Nephron (organoid): ENCODE measurements around the gene SYT13.

ENCODE experiments used
- H3K27ac Mint-ChIP-seq, 3 experiments: 2 replicates each; pipeline ENCODE4 v1.8.0; 2020; ENCODE audit warnings: mixed read lengths in 3 of 3, mild to moderate bottlenecking in 2 of 3, moderate library complexity in 1 of 3
- H3K27me3 Mint-ChIP-seq: 2 replicates; pipeline ENCODE4 v1.8.0; 2021; ENCODE audit warnings: low read depth, mild to moderate bottlenecking, moderate library complexity, mixed read lengths
- H3K36me3 Mint-ChIP-seq: 2 replicates; pipeline ENCODE4 v1.8.0; 2020; ENCODE audit warnings: low read depth, mixed read lengths
- H3K4me1 Mint-ChIP-seq: 2 replicates; pipeline ENCODE4 v1.8.0; 2020; ENCODE audit warnings: mixed read lengths
- H3K4me3 Mint-ChIP-seq, 3 experiments: 2 replicates each; pipeline ENCODE4 v1.8.0; 2020; ENCODE audit warnings: mild to moderate bottlenecking in 3 of 3, mixed read lengths in 3 of 3, moderate library complexity in 2 of 3
- H3K9me3 Mint-ChIP-seq: 2 replicates; pipeline ENCODE4 v1.8.0; 2020; ENCODE audit warnings: mixed read lengths
- TF ChIP-seq, protein P1 (sequence below), 3 experiments: fragments of 200-600 bp; sonication (generic); IDR thresholded peaks; one replicate each; pipeline ENCODE4 v1.5.0; 2021; ENCODE audit warnings: antibody characterized with exemption in 3 of 3; ENCODE audit not compliant: unreplicated experiment in 3 of 3

The SYT13 gene

DNA sequence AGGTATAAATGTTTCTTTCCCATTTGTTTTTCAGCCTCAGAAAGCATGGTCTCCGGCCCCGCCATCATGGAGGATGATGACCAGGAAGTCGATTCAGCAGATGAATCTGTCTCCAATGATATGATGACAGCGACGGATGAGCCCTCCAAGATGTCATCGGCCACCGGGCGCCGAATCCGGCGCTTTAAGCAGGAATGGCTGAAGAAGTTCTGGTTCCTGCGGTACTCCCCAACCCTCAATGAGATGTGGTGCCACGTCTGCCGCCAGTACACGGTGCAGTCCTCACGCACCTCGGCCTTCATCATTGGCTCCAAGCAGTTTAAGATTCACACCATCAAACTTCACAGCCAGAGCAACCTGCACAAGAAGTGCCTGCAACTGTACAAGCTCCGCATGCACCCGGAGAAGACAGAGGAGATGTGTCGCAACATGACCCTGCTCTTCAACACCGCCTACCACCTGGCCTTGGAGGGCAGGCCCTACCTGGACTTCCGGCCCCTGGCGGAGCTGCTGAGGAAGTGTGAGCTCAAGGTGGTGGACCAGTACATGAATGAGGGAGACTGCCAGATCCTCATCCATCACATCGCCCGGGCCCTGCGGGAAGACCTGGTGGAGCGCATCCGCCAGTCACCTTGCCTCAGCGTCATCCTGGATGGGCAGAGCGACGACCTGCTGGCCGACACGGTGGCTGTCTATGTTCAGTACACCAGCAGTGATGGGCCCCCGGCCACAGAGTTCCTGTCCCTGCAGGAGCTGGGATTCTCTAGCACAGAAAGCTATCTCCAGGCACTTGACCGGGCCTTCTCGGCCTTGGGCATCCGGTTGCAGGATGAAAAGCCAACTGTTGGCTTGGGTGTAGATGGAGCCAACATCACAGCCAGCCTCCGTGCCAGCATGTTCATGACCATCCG, 59.9 kb downstream of the SYT13 start:
- Mint-ChIP-seq H3K27ac (no peak overlapping the region), H3K36me3 (peaks cover 70% of the 10 kb centered on the region), H3K27me3 (no peaks in the 10 kb centered on the region), H3K4me1 (no peaks in the 10 kb centered on the region), H3K9me3 (no peaks in the 10 kb centered on the region), H3K4me3 (no peak overlapping the region)
- TF ChIP-seq, protein P1, sequence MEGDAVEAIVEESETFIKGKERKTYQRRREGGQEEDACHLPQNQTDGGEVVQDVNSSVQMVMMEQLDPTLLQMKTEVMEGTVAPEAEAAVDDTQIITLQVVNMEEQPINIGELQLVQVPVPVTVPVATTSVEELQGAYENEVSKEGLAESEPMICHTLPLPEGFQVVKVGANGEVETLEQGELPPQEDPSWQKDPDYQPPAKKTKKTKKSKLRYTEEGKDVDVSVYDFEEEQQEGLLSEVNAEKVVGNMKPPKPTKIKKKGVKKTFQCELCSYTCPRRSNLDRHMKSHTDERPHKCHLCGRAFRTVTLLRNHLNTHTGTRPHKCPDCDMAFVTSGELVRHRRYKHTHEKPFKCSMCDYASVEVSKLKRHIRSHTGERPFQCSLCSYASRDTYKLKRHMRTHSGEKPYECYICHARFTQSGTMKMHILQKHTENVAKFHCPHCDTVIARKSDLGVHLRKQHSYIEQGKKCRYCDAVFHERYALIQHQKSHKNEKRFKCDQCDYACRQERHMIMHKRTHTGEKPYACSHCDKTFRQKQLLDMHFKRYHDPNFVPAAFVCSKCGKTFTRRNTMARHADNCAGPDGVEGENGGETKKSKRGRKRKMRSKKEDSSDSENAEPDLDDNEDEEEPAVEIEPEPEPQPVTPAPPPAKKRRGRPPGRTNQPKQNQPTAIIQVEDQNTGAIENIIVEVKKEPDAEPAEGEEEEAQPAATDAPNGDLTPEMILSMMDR (IDR thresholded peaks at IDR 0.05; ENCODE audit: unreplicated experiment in 3 of 3) = no peak

DNA sequence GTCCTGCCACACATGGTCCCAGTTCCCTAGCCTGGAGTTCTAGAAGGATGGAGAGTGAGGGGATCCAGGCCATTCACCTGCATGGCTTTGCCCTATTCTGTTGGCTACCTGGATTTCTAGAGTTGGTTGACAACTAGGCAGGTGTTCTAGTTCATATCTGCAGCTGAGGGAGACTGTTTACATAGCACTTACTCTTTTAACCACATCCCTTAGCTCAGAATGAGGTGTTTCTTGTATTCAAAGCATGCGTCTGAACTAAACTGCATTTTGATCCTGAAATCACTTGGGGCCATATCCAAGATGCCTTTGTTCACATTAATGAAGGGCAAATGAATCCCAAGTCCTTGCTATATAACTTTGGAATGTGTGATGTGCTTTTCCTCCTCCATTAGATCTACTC, 60.9 kb downstream of the SYT13 start:
- Mint-ChIP-seq H3K36me3 (peaks cover 80% of the 10 kb centered on the region), H3K9me3 (no peaks in the 10 kb centered on the region), H3K27ac (no peak overlapping the region), H3K4me1 (no peaks in the 10 kb centered on the region), H3K4me3 (no peak overlapping the region), H3K27me3 (no peaks in the 10 kb centered on the region)
- TF ChIP-seq, protein P1 (IDR thresholded peaks at IDR 0.05; ENCODE audit: unreplicated experiment in 3 of 3) = no peak

DNA sequence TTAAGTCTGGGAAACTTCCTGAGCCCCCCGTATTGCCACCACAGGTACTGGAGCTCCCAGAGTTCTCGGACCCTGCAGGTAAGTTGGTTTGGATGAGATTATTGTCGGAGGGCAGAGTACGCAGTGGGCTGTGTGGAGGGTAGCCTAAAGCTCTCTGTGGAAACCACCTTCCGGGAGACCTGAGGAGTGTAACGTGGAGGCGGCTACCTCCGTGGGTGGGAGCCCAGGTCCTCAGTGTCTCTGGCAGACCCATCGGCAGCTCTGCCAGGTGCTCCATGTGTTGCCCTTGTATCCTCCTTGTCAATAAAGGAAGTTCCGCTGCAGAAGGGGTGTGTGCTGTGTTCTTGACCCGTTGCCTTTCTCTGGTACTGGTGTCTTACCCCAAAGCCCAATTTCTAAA, 61.4 kb downstream of the SYT13 start:
- TF ChIP-seq, protein P1 (IDR thresholded peaks at IDR 0.05; ENCODE audit: unreplicated experiment in 3 of 3) = no peak
- H3K4me1 Mint-ChIP-seq = no peaks in the 10 kb centered on the region
- peaks cover 85% of the 10 kb centered on the region for H3K36me3 Mint-ChIP-seq
- no peak overlapping the region for H3K4me3 Mint-ChIP-seq
- H3K27ac Mint-ChIP-seq = no peak overlapping the region
- H3K9me3 Mint-ChIP-seq = no peaks in the 10 kb centered on the region
- H3K27me3 Mint-ChIP-seq = no peaks in the 10 kb centered on the region

DNA sequence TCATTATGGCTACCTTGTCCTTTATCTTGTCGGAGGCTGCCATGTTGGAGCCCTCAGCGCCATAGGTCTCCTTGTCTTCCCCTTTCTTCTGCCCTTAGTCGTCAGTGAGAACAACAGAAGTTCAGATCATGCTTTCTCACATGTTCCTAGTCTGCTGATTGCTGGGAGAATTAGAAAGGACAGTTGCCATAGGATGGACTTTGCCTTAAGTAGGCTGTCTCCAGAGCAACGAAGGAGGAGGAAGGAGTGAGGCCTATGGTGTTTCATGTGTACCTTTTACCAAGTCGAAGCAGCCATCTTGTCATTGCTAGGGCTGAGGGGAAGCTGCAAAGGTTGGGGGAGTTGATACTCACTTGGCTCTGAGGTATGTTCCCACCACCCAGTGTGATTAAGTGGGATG, 62.6 kb downstream of the SYT13 start:
- H3K4me1 Mint-ChIP-seq = no peaks in the 10 kb centered on the region
- TF ChIP-seq, protein P1 (IDR thresholded peaks at IDR 0.05; ENCODE audit: unreplicated experiment in 3 of 3) = no peak

DNA sequence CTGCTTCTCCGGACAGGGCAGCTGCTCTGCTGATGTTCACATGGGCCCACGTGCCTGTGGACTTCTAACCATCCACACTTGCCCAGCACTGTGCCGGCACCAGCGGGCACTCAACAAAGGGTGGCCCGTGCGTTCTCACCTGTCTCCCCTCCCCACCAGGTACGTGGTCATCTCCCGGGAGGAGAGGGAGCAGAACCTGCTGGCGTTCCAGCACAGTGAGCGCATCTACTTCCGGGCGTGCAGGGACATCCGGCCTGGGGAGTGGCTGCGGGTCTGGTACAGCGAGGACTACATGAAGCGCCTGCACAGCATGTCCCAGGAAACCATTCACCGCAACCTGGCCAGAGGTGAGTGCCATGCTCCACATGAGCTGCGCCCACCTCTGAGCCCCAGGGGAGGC, 66.7 kb downstream of the SYT13 start:
- Mint-ChIP-seq H3K36me3 (peaks cover 47% of the 10 kb centered on the region), H3K4me1 (no peaks in the 10 kb centered on the region), H3K27ac (no peak overlapping the region), H3K27me3 (no peaks in the 10 kb centered on the region), H3K4me3 (no peak overlapping the region), H3K9me3 (no peaks in the 10 kb centered on the region)
- TF ChIP-seq, protein P1 (IDR thresholded peaks at IDR 0.05; ENCODE audit: unreplicated experiment in 3 of 3) = no peak

More for the DNA sequence above, 62.6 kb downstream of the SYT13 start:
- Mint-ChIP-seq H3K4me3 (no peak overlapping the region), H3K27me3 (no peaks in the 10 kb centered on the region), H3K27ac (no peak overlapping the region), H3K9me3 (no peaks in the 10 kb centered on the region), H3K36me3 (peaks cover 81% of the 10 kb centered on the region)

DNA sequence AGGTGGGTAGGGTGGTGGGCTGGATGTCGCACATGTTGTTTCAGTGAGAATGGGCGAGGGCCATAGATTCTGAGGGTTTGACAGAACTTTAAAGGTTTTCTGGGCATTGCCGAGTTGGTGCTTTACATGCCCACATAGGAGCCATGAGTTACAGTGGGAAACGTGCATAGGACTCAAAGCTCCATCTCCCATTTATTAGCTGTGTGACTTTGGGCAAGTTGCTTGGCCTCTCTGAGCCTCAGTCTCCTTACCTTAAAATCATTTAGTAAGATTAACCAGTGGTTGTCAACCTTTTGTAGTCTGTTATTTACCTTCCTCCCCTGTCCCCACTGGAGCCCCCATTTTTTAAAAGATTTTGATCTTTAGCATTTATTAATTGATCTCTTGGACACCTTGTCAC, 67.4 kb downstream of the SYT13 start:
- TF ChIP-seq, protein P1 (IDR thresholded peaks at IDR 0.05; ENCODE audit: unreplicated experiment in 3 of 3) = no peak
- no peaks in the 10 kb centered on the region for H3K27me3 Mint-ChIP-seq
- no peak overlapping the region for H3K4me3 Mint-ChIP-seq
- H3K36me3 Mint-ChIP-seq = peaks cover 41% of the 10 kb centered on the region
- no peak overlapping the region for H3K27ac Mint-ChIP-seq
- no peaks in the 10 kb centered on the region for H3K9me3 Mint-ChIP-seq
- H3K4me1 Mint-ChIP-seq = no peaks in the 10 kb centered on the region
